Sigmoid colon (tissue), 7 donors: ENCODE measurements around the gene TBC1D9B. TPM values are rescaled to one million over a fixed set of nuclear protein-coding genes. Genes with fewer than 3 reads are reported as not detected.

Experiments used
- DNase-seq: peaks from one replicate; pipeline ENCODE4 v3.0.0-alpha.2; 2019
- H3K27ac ChIP-seq, 4 donors: fragments of 200-600 bp; sonication (generic); one replicate each; pipeline ENCODE4 v1.5.1; 2016 to 2019; ENCODE audit warnings: mild to moderate bottlenecking in 1 of 4
- H3K27me3 ChIP-seq, 3 donors: fragments of 200-600 bp; sonication (generic); one replicate each; pipeline ENCODE4 v1.5.1; 2019; ENCODE audit warnings: mild to moderate bottlenecking in 1 of 3
- H3K36me3 ChIP-seq, 4 donors: fragments of 200-600 bp; sonication (generic); one replicate each; pipeline ENCODE4 v1.5.1; 2016 to 2019
- H3K4me1 ChIP-seq, 4 donors: fragments of 200-600 bp; sonication (generic); one replicate each; pipeline ENCODE4 v1.5.1; 2017 to 2019
- H3K4me3 ChIP-seq, 4 donors: fragments of 200-600 bp; sonication (generic); one replicate each; pipeline ENCODE4 v1.5.1; 2017 to 2019; ENCODE audit warnings: mild to moderate bottlenecking in 2 of 4, moderate library complexity in 1 of 4
- H3K9me3 ChIP-seq, 4 donors: fragments of 200-600 bp in 3 of 4; sonication (generic) in 3 of 4; one replicate each; pipeline versions ENCODE4 v1.5.1 to v1.6.1; 2013 to 2019
- EP300 ChIP-seq, 4 donors: sonication (generic); formaldehyde crosslinking; IDR thresholded peaks; one replicate each; pipeline ENCODE4 v1.6.1; 2017; ENCODE audit warnings: antibody characterized with exemption in 4 of 4
- POLR2A ChIP-seq, 2 donors: fragments of 450-650 bp; IDR thresholded peaks; one replicate each; pipeline ENCODE4 v1.6.1; 2016; ENCODE audit warnings: antibody characterized with exemption in 2 of 2, mild to moderate bottlenecking in 2 of 2, moderate library complexity in 2 of 2
- POLR2AphosphoS5 ChIP-seq, 4 donors: sonication (generic); formaldehyde crosslinking; IDR thresholded peaks; one replicate each; pipeline ENCODE4 v1.6.1; 2017; ENCODE audit warnings: antibody characterized with exemption in 4 of 4
- WGBS, 2 donors: extraction: QIAGEN DNeasy Blood & Tissue Kit; methylation state at CpG; one replicate each; pipeline ENCODE4 v1.1.7; 2013; 5-methylcytosine and 5-hydroxymethylcytosine counted together
- intact Hi-C: fragments of 100-400 bp; cut with DNase I; formaldehyde crosslinking; loops from one replicate; pipeline ENCODE4 v1.15.1; 2023
- polyA plus RNA-seq, 3 donors: library from polyadenylated mRNA; stranded (reverse); fragments of 200-250 nt; gene quantifications; one replicate each; pipeline ENCODE4 v1.2.3, GENCODE V29; 2013
- total RNA-seq, 4 donors: library from RNA; depleted of rRNA; stranded (reverse); fragments of >200 nt; gene quantifications; one replicate each; pipeline ENCODE4 v1.1.0, GENCODE V29; 2016
- TF ChIP-seq, protein P1 (sequence below), 4 experiments: fragments of 450-650 bp in 3 of 4; fragments of 200-600 bp in 1 of 4; IDR thresholded peaks; one replicate each; pipeline ENCODE4 v1.5.1; 2016 to 2019; ENCODE audit warnings: antibody characterized with exemption in 4 of 4, mild to moderate bottlenecking in 3 of 4, moderate library complexity in 2 of 4
- donor health status: healthy with polysubstance abuse.
- donor health status: Bipolar disorder and iron deficiency.
- donor health status: healthy.

The TBC1D9B gene
- total and polyA plus RNA-seq, 7 donors = 35.4 to 1,545 (median 291) TPM

DNA sequence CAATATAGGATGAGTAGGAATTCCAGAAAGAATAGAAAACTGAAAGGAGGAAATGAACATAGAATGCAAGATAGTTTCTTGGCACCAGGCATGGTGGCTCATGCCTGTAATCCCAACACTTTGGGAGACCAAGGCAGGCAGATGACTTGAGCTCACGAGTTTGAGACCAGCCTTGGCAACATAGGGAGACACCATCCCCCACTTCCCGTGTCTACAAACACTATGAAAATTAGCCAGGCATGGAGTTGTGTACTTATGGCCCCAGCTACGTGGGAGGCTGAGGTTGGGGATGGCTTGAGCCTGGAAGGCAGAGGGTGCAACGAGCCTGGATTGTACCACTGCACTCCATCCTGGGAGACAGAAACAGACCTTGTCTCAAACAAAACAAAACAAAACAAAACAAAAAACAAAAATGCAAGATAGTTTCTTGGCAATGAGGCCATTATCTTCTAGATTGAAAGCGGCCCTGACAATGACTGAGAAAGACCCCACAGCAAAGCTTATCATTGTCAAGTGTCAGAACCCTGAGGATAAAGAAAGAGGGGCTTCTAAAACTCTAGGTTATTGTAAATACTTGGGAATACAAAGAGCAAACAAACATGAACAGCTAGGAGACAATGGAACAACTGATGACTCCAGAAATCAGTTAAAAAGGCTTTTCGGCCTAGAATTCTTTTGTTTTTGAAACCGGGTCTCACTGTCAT lies 77.8 kb downstream of the TBC1D9B start:
- peaks cover 0 to 40% (median 27%) of the 10 kb centered on the region in 4 donors for H3K4me1 ChIP-seq
- H3K9me3 ChIP-seq = no peaks in the 10 kb centered on the region
- TF ChIP-seq EP300 (IDR thresholded peaks at IDR 0.05) = no peak
- TF ChIP-seq POLR2A (IDR thresholded peaks at IDR 0.05) = no peak
- H3K27me3 ChIP-seq = no peaks in the 10 kb centered on the region
- peaks cover 73 to 97% (median 84%) of the 10 kb centered on the region in 4 donors for H3K36me3 ChIP-seq
- WGBS, 2 donors = 87 to 90% methylated on average over 7 of the region's 7 CpGs
- intact Hi-C loops = no loop called here
- H3K27ac ChIP-seq = no peak overlapping the region
- DNase-seq = no peak
- no peak overlapping the region for H3K4me3 ChIP-seq

DNA sequence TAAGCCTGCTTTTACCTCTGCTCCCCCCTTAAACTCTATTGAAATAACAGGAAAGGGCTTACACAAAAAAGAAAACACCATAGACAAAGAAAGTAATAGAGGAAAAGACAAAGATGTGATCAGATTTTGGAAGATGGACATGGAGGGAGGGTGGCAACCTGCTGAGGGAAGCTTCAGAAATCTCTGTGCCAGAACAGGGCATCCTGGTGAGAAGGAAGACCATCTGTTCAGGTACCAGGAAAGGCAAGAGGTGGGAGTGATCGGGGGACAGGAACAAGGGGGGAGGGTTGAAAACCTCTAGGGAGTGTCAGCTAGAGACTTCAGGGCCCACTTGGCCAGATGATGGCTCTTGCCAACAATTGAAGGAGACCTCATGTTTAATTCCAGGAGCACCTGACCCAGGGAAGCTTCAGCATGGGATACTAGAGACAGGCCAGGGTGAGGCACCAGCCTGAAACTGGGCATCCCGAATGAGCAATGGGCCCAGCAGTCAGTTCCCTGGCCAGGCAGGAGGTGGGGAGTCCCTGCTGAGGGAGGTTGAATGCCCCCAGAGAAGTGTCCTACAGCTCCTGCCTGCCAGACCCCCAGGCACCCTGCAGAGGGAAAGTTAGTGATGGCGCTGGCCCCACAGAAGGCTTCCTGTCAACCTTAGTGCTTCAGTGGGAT lies 78.8 kb downstream of the TBC1D9B start:
- H3K4me1 ChIP-seq = peaks cover 0 to 50% (median 37%) of the 10 kb centered on the region in 4 donors
- no peak for DNase-seq
- TF ChIP-seq, protein P1, sequence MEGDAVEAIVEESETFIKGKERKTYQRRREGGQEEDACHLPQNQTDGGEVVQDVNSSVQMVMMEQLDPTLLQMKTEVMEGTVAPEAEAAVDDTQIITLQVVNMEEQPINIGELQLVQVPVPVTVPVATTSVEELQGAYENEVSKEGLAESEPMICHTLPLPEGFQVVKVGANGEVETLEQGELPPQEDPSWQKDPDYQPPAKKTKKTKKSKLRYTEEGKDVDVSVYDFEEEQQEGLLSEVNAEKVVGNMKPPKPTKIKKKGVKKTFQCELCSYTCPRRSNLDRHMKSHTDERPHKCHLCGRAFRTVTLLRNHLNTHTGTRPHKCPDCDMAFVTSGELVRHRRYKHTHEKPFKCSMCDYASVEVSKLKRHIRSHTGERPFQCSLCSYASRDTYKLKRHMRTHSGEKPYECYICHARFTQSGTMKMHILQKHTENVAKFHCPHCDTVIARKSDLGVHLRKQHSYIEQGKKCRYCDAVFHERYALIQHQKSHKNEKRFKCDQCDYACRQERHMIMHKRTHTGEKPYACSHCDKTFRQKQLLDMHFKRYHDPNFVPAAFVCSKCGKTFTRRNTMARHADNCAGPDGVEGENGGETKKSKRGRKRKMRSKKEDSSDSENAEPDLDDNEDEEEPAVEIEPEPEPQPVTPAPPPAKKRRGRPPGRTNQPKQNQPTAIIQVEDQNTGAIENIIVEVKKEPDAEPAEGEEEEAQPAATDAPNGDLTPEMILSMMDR (IDR thresholded peaks at IDR 0.05) = no peak
- TF ChIP-seq POLR2AphosphoS5 (IDR thresholded peaks at IDR 0.05) = no peak
- TF ChIP-seq EP300 (IDR thresholded peaks at IDR 0.05) = no peak
- no peak for TF ChIP-seq POLR2A (IDR thresholded peaks at IDR 0.05)
- no peak overlapping the region for H3K4me3 ChIP-seq
- H3K9me3 ChIP-seq = no peaks in the 10 kb centered on the region
- intact Hi-C loops = no loop called here
- WGBS, 2 donors = 93 to 96% methylated on average over 3 of the region's 3 CpGs
- H3K36me3 ChIP-seq = peaks cover 80 to 100% (median 91%) of the 10 kb centered on the region in 4 donors
- H3K27ac ChIP-seq = peak overlapping the region in 3 of 4 donors; percentile 3 to 61 (median 20)
- no peaks in the 10 kb centered on the region for H3K27me3 ChIP-seq

DNA sequence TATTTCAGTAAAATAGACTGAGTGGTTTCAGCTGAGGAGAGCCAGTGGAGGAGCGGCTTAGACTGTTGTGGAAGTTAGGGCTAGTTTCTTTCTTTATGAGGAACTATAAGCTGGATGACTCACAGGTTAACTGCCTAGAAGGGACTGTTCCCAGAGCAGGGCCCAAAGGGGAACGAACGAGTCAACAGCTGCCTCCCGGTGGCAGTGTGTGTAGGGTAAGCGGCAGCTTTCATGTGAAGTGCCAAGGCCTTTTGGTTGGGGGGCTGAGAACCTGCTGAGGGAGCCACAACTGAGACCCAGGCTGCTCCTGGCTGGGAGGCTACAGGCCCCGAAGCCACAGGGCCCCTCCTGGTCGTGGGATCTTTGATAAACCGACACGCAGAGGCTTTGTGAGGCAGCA lies 80.0 kb downstream of the TBC1D9B start:
- Histone ChIP-seq H3K27ac (peak overlapping the region in 3 of 4 donors; percentile 39 to 61 (median 58)), H3K27me3 (no peaks in the 10 kb centered on the region), H3K9me3 (no peaks in the 10 kb centered on the region), H3K4me3 (no peak overlapping the region), H3K36me3 (peaks cover 74 to 100% (median 84%) of the 10 kb centered on the region in 4 donors), H3K4me1 (peaks cover 0 to 60% (median 49%) of the 10 kb centered on the region in 4 donors)
- peak; percentile 70 for DNase-seq
- 16 to 48% methylated on average over 9 of the region's 9 CpGs for WGBS, 2 donors
- intact Hi-C loops = no loop called here
- TF ChIP-seq POLR2A (IDR thresholded peaks at IDR 0.05) (no peak), POLR2AphosphoS5 (IDR thresholded peaks at IDR 0.05) (no peak), EP300 (IDR thresholded peaks at IDR 0.05) (no peak)
- TF ChIP-seq, protein P1 (IDR thresholded peaks at IDR 0.05) = no peak

DNA sequence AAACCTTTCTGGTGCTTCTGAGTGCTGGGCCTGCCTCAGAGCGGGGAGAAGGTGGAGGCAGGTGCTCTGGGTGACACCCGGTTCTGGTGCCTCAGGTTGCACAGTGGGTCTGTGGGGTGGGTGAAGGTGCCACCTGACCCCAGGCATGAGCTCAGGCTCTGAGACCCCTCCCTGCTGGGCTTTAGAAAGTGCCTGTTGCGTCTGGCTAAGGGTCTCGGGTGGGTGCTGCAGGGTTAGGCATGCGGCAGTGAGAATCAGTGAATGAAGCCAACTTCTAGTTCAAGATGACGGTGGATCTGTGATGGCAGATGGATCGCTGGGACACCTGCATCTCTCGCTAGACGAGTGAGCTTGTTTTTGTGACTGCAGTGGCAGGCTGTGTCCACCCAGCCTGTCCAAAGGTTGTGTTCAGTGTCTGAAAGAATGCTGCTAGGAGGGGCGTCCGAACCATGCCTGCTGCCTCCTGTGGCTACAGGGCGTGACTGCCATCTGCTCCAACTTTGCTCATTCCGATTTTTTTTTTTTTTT lies 82.0 kb downstream of the TBC1D9B start:
- Histone ChIP-seq H3K9me3 (no peaks in the 10 kb centered on the region), H3K27ac (no peak overlapping the region), H3K27me3 (no peaks in the 10 kb centered on the region), H3K4me1 (peaks cover 0 to 69% (median 58%) of the 10 kb centered on the region in 4 donors), H3K36me3 (peaks cover 56 to 84% (median 65%) of the 10 kb centered on the region in 4 donors), H3K4me3 (no peak overlapping the region)
- TF ChIP-seq POLR2AphosphoS5 (IDR thresholded peaks at IDR 0.05) (no peak), POLR2A (IDR thresholded peaks at IDR 0.05) (no peak), EP300 (IDR thresholded peaks at IDR 0.05) (no peak)
- TF ChIP-seq, protein P1 (IDR thresholded peaks at IDR 0.05) = no peak
- WGBS, 2 donors = 27 to 69% methylated on average over 13 of the region's 13 CpGs
- intact Hi-C loops = no loop called here
- peak; percentile 60 for DNase-seq

DNA sequence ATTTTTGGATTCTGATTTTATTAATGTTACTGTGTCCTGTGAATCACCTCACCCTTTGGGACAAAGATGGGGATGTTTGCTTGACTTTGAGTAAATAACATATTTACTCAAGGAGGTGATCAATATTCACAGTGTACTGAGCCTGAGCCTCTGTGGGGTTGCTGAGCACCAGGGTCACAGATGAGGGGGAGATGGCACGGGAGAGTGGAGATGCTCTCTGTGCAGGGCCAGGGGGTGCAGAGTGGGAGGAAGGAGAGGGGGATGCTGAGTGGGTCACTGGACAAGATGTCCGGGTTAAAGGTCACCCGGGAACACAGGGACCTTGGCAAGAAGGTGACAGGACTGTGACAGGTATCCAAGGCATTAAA lies 83.0 kb downstream of the TBC1D9B start:
- peaks cover 0 to 75% (median 66%) of the 10 kb centered on the region in 4 donors for H3K4me1 ChIP-seq

More for the DNA sequence above, 83.0 kb downstream of the TBC1D9B start:
- intact Hi-C loops = loop anchor here (5.0 kb wide), 1 partner anchor 33 kb away; the partner anchor contains the start of gene MRNIP
- Histone ChIP-seq H3K36me3 (peaks cover 48 to 74% (median 55%) of the 10 kb centered on the region in 4 donors), H3K27me3 (no peaks in the 10 kb centered on the region), H3K27ac (peak overlapping the region in 1 of 4 donors; percentile 5), H3K9me3 (no peaks in the 10 kb centered on the region), H3K4me3 (no peak overlapping the region)
- TF ChIP-seq, protein P1 (IDR thresholded peaks at IDR 0.05) = no peak
- TF ChIP-seq EP300 (IDR thresholded peaks at IDR 0.05) = no peak
- no peak for TF ChIP-seq POLR2A (IDR thresholded peaks at IDR 0.05)
- TF ChIP-seq POLR2AphosphoS5 (IDR thresholded peaks at IDR 0.05) = no peak
- no peak for DNase-seq
- 47 to 86% methylated on average over 3 of the region's 3 CpGs for WGBS, 2 donors
